ENCODE measurements around the gene OR10J5.

DNA sequence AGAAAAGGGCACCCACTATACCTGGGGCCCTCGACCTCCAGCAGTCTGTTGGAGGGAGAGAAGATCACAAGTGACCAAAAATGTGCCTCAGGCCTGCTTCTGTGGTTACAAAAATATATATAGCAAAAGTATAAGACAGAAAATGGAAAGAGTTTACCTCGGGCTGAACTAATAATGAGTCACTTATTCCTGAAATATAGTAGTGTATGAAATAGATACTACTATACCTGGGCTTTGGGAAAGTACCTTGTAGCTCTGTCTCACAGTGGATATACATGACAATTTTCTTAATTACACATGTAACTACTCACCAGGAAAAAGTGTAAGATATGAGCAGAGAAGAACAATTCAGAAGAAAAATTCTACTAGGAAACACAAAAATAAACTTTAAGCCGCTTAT is 44.5 kb upstream of the OR10J5 start:
- TF ChIP-seq EZH2 (IDR thresholded peaks at IDR 0.05; ENCODE audit: borderline replicate concordance, low read length): no peak
- TF ChIP-seq, protein P1, sequence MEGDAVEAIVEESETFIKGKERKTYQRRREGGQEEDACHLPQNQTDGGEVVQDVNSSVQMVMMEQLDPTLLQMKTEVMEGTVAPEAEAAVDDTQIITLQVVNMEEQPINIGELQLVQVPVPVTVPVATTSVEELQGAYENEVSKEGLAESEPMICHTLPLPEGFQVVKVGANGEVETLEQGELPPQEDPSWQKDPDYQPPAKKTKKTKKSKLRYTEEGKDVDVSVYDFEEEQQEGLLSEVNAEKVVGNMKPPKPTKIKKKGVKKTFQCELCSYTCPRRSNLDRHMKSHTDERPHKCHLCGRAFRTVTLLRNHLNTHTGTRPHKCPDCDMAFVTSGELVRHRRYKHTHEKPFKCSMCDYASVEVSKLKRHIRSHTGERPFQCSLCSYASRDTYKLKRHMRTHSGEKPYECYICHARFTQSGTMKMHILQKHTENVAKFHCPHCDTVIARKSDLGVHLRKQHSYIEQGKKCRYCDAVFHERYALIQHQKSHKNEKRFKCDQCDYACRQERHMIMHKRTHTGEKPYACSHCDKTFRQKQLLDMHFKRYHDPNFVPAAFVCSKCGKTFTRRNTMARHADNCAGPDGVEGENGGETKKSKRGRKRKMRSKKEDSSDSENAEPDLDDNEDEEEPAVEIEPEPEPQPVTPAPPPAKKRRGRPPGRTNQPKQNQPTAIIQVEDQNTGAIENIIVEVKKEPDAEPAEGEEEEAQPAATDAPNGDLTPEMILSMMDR (IDR thresholded peaks at IDR 0.05; ENCODE audit: low read length): no peak
